ENCODE data around the gene SCAF1. TPM values are rescaled to one million over a fixed set of nuclear protein-coding genes. Genes with fewer than 3 reads are reported as not detected.

SCAF1 gene
- total and polyA plus RNA-seq, 9 of the 15 experiments (the other 6 are each of a cell fraction or from before 2014, with no cell fraction given), result 0.20 to 79.0 (median 4.9) TPM

GRCh38 chr19:49677231-49677900 lies 35.4 kb downstream of the SCAF1 start, which contains the start of gene PRMT1 (continued):
- TF ChIP-seq RBM22 (IDR thresholded peaks at IDR 0.05; ENCODE audit: low read depth, low read length, poor library complexity, severe bottlenecking) (peak; percentile 29), DPF2 (IDR thresholded peaks at IDR 0.05) (peak; percentile 28; the same call in 1 of the 2 replicates), EGR1 (conservative IDR thresholded peaks at IDR 0.05) (peak; percentile 54; the same call in 1 of the 2 replicates), POLR2G (IDR thresholded peaks at IDR 0.05; ENCODE audit: low read depth, low read length) (peak; percentile 98), CBFB (CRISPR knock-in tag; IDR thresholded peaks at IDR 0.05) (no peak), CREB1 (IDR thresholded peaks at IDR 0.05) (no peak), CREB1 (CRISPR knock-in tag; IDR thresholded peaks at IDR 0.05) (no peak), FOXP4 (CRISPR knock-in tag; IDR thresholded peaks at IDR 0.05; ENCODE audit: borderline replicate concordance) (0 out of 2 replicates have a peak, but pooled peaks have one; percentile 18), ZNF551 (CRISPR knock-in tag; IDR thresholded peaks at IDR 0.05) (no peak), ZHX1 (conservative IDR thresholded peaks at IDR 0.05; ENCODE audit: low read length) (no peak), TAF7 (tag; IDR thresholded peaks at IDR 0.05) (peak; percentile 89), TBP (optimal IDR thresholded peaks at IDR 0.05; ENCODE audit: low read depth, low read length) (no peak), TAF1 (IDR thresholded peaks at IDR 0.05; ENCODE audit: control insufficient read depth, extremely low read depth, insufficient read depth, low read length, severe bottlenecking) (peak; percentile 81), MYC (IDR thresholded peaks at IDR 0.05; ENCODE audit: low read depth, low read length) (peak; percentile 98), MYC (CRISPR knock-in tag; IDR thresholded peaks at IDR 0.05; ENCODE audit: borderline replicate concordance, low read depth) (peak; percentile 97), EP400 (IDR thresholded peaks at IDR 0.05) (peak; percentile 98), ZBTB33 (CRISPR knock-in tag; IDR thresholded peaks at IDR 0.05) (0 out of 2 replicates have a peak, but pooled peaks have one; percentile 10), ZNF785 (CRISPR knock-in tag; IDR thresholded peaks at IDR 0.05) (no peak), FOXJ3 (CRISPR knock-in tag; IDR thresholded peaks at IDR 0.05) (no peak), EWSR1 (IDR thresholded peaks at IDR 0.05; ENCODE audit: borderline replicate concordance, low read depth, partially characterized antibody) (no peak), MCM7 (IDR thresholded peaks at IDR 0.05) (no peak), POLR2B (IDR thresholded peaks at IDR 0.05; ENCODE audit: low read depth, partially characterized antibody) (peak; percentile 83), ADNP (tag; IDR thresholded peaks at IDR 0.05) (no peak), ZNF830 (CRISPR knock-in tag; IDR thresholded peaks at IDR 0.05) (peak; percentile 90; the same call in 1 of the 2 replicates)

Measured in K562 (cell line).